ENCODE results near the gene ZNF366. TPM values are rescaled to one million over a fixed set of nuclear protein-coding genes. Genes with fewer than 3 reads are reported as not detected.

Gene ZNF366
- total and polyA plus RNA-seq, 2 experiments from 2014 or later: 2.5 TPM; not detected in 1

DNA sequence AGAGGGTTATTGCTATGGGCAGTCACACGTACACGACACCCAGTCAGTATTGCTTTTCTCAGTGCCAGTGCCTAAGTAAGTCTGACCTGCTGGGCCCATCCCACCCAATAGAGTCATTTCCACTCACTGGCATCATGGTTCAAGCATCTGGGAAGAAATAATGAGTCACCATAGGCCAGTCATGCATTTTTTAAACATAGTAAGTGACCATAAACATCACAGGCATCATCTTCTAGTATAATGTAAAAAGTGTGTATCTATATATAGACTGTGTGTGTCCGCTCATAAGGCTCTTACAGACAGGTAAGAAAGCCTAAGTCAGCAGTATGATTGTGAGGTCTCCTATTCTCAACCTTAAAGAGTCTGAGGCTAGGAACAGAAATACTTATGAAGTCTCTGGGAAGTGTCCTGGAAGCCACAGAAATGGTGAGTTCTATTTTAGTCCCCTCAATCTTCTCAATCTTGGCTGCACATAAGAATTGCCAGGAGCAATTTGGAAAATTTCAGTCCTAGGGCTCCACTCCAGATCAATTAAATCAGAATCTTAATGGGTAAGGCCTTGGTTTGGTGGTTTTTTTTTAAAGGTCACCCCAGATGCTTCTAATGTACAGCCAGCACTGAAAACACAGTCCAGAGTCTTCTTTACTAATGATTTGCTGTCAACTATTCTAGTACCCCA is 65.2 kb downstream of the ZNF366 start:
- H4K20me1 ChIP-seq (ENCODE audit: insufficient read depth, poor library complexity, severe bottlenecking): no peaks in the 10 kb centered on the region
- DNase-seq (ENCODE audit: low spot score): no peak
- H3K9me2 ChIP-seq (replicated peaks; ENCODE audit: insufficient read depth): no peaks in the 10 kb centered on the region
- H3K27ac ChIP-seq: no peak overlapping the region
- H3K4me2 ChIP-seq: no peak overlapping the region
- H2AFZ ChIP-seq: no peak overlapping the region
- H3K36me3 ChIP-seq (replicated peaks; ENCODE audit: insufficient read depth, low read depth): no peaks in the 10 kb centered on the region
- H3K4me3 ChIP-seq: no peak overlapping the region
- no peaks in the 10 kb centered on the region for H3K27me3 ChIP-seq
- WGBS (ENCODE audit: low lambda C conversion rate, missing lambda C conversion rate): 92% methylated on average over 3 of the region's 3 CpGs
- H3K4me1 ChIP-seq (ENCODE audit: insufficient read depth): no peaks in the 10 kb centered on the region
- no peak for TF ChIP-seq EZH2phosphoT487 (IDR thresholded peaks at IDR 0.05; ENCODE audit: low read depth, severe bottlenecking, unreplicated experiment)
- no peak for TF ChIP-seq CTCF (IDR thresholded peaks at IDR 0.05; ENCODE audit: poor library complexity)
- no peak for TF ChIP-seq EZH2 (IDR thresholded peaks at IDR 0.05; ENCODE audit: borderline replicate concordance)
- H3K79me2 ChIP-seq: no peaks in the 10 kb centered on the region
- H3K9me3 ChIP-seq (ENCODE audit: low read depth): no peaks in the 10 kb centered on the region

DNA sequence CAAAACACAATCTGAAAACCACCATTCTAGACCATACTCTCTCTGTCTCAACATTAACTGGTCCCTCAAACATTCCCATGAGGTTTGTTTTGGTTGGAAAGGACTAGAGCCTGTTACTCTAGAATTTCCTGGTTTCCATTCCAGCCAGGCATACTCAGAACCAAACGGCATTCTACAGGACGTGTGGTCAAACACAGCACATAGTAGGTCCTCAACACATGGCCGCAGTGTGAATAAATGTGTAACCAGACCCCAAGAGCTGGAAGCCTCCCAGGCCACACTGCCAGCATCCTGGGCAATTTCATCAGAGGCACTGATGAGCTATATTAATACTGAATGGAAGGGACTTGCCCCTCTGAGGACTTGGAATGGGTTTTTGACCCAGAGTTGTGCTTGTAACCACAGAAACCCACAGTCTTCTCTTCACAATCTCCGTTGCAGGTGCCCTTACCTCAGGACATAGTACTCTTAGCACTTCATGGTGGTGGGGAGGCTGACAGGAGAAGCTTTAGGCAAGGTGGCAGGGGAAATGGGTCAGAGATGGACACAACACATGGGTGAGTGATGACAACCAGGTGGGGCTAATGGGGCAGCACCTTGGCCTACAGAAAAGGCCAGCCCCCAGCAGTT is 66.0 kb downstream of the ZNF366 start:
- H2AFZ ChIP-seq: no peak overlapping the region
- 97% methylated on average over 4 of the region's 4 CpGs for WGBS (ENCODE audit: low lambda C conversion rate, missing lambda C conversion rate)

DNA sequence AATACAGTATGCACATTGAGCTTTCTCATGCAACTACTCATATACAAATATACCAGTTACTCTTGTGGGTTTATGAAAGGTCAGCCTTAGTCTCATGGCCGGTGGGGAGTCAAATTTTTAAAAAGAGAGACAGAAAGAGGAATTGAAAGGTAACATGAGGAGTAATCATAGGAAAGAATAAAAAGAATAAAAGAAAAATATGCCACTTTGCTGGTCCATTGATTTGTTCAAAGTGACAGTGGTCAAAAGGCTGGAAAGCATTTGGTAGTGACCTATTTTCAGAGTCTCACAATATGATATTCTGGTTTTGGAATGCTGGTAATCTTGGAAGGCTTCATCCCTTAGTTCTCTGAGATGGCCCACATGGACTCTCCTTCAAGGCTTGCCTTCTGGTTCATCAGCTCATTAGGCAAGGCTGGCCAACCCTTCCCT is 67.0 kb downstream of the ZNF366 start:
- Histone ChIP-seq H3K4me1 (ENCODE audit: insufficient read depth) (no peaks in the 10 kb centered on the region), H4K20me1 (ENCODE audit: insufficient read depth, poor library complexity, severe bottlenecking) (no peaks in the 10 kb centered on the region), H3K9me2 (replicated peaks; ENCODE audit: insufficient read depth) (no peaks in the 10 kb centered on the region), H3K4me3 (no peak overlapping the region), H3K4me2 (no peak overlapping the region), H3K27ac (no peak overlapping the region), H3K79me2 (no peaks in the 10 kb centered on the region), H3K9me3 (ENCODE audit: low read depth) (no peaks in the 10 kb centered on the region), H2AFZ (no peak overlapping the region), H3K27me3 (no peaks in the 10 kb centered on the region), H3K36me3 (replicated peaks; ENCODE audit: insufficient read depth, low read depth) (no peaks in the 10 kb centered on the region)
- DNase-seq (ENCODE audit: low spot score): no peak
- TF ChIP-seq CTCF (IDR thresholded peaks at IDR 0.05; ENCODE audit: poor library complexity) (no peak), EZH2 (IDR thresholded peaks at IDR 0.05; ENCODE audit: borderline replicate concordance) (no peak), EZH2phosphoT487 (IDR thresholded peaks at IDR 0.05; ENCODE audit: low read depth, severe bottlenecking, unreplicated experiment) (no peak)
- WGBS (ENCODE audit: low lambda C conversion rate, missing lambda C conversion rate): 76% methylated on average over 1 of the region's 1 CpG

More for the DNA sequence above, 66.0 kb downstream of the ZNF366 start:
- DNase-seq (ENCODE audit: low spot score): no peak
- no peaks in the 10 kb centered on the region for H3K79me2 ChIP-seq
- no peak overlapping the region for H3K4me2 ChIP-seq
- H4K20me1 ChIP-seq (ENCODE audit: insufficient read depth, poor library complexity, severe bottlenecking): no peaks in the 10 kb centered on the region
- H3K4me1 ChIP-seq (ENCODE audit: insufficient read depth): no peaks in the 10 kb centered on the region
- no peak for TF ChIP-seq EZH2 (IDR thresholded peaks at IDR 0.05; ENCODE audit: borderline replicate concordance)
- no peak for TF ChIP-seq EZH2phosphoT487 (IDR thresholded peaks at IDR 0.05; ENCODE audit: low read depth, severe bottlenecking, unreplicated experiment)
- no peak for TF ChIP-seq CTCF (IDR thresholded peaks at IDR 0.05; ENCODE audit: poor library complexity)
- H3K9me3 ChIP-seq (ENCODE audit: low read depth): no peaks in the 10 kb centered on the region
- no peak overlapping the region for H3K27ac ChIP-seq
- no peaks in the 10 kb centered on the region for H3K36me3 ChIP-seq (replicated peaks; ENCODE audit: insufficient read depth, low read depth)
- no peaks in the 10 kb centered on the region for H3K27me3 ChIP-seq
- H3K9me2 ChIP-seq (replicated peaks; ENCODE audit: insufficient read depth): no peaks in the 10 kb centered on the region
- H3K4me3 ChIP-seq: no peak overlapping the region
